Hepatocyte (in vitro differentiated cells): ENCODE measurements around the gene FHOD3. TPM values are rescaled to one million over a fixed set of nuclear protein-coding genes. Genes with fewer than 3 reads are reported as not detected.

ENCODE experiments used
- DNase-seq: peaks from one replicate; pipeline ENCODE4 v3.0.0-alpha.2; 2016; ENCODE audit warnings: low spot score
- H2AFZ ChIP-seq: fragments of 200-600 bp; sonication (generic); 2 replicates; pipeline ENCODE4 v1.6.0; 2016; ENCODE audit warnings: antibody characterized with exemption, mild to moderate bottlenecking
- H3K27ac ChIP-seq: fragments of 200-600 bp; sonication (generic); 2 replicates; pipeline ENCODE4 v1.5.1; 2016; ENCODE audit warnings: mild to moderate bottlenecking
- H3K27me3 ChIP-seq: fragments of 200-600 bp; sonication (generic); 2 replicates; pipeline ENCODE4 v1.6.1; 2016
- H3K36me3 ChIP-seq: fragments of 200-600 bp; sonication (generic); replicated peaks from 2 replicates; pipeline ENCODE4 v1.5.1; 2016; ENCODE audit warnings: low read depth; ENCODE audit not compliant: insufficient read depth
- H3K4me1 ChIP-seq: fragments of 200-600 bp; sonication (generic); 2 replicates; pipeline ENCODE4 v1.5.1; 2016; ENCODE audit warnings: mild to moderate bottlenecking, moderate library complexity; ENCODE audit not compliant: insufficient read depth
- H3K4me2 ChIP-seq: fragments of 200-600 bp; sonication (generic); 2 replicates; pipeline ENCODE4 v1.6.0; 2016
- H3K4me3 ChIP-seq: fragments of 200-600 bp; sonication (generic); 2 replicates; pipeline ENCODE4 v1.5.1; 2016; ENCODE audit warnings: mild to moderate bottlenecking
- H3K79me2 ChIP-seq: fragments of 200-600 bp; sonication (generic); 2 replicates; pipeline ENCODE4 v1.6.0; 2017; ENCODE audit warnings: mild to moderate bottlenecking
- H3K9me2 ChIP-seq: fragments of 200-600 bp; sonication (generic); replicated peaks from 2 replicates; pipeline ENCODE4 v1.6.0; 2017; ENCODE audit warnings: mild to moderate bottlenecking; ENCODE audit not compliant: insufficient read depth
- H3K9me3 ChIP-seq: fragments of 200-600 bp; sonication (generic); 2 replicates; pipeline ENCODE4 v1.5.1; 2016; ENCODE audit warnings: low read depth, mild to moderate bottlenecking
- H4K20me1 ChIP-seq: fragments of 200-600 bp; sonication (generic); 2 replicates; pipeline ENCODE4 v1.6.0; 2016; ENCODE audit warnings: mild to moderate bottlenecking; ENCODE audit not compliant: insufficient read depth, poor library complexity, severe bottlenecking
- CTCF ChIP-seq: fragments of 200-600 bp; sonication (generic); IDR thresholded peaks from 2 replicates; pipeline ENCODE4 v1.5.1; 2016; ENCODE audit warnings: antibody characterized with exemption, mild to moderate bottlenecking; ENCODE audit not compliant: poor library complexity
- EZH2 ChIP-seq: fragments of 200-600 bp; sonication (generic); IDR thresholded peaks from 2 replicates; pipeline ENCODE4 v1.6.1; 2016; ENCODE audit warnings: antibody characterized with exemption, mild to moderate bottlenecking, borderline replicate concordance
- EZH2phosphoT487 ChIP-seq: fragments of 200-600 bp; sonication (generic); IDR thresholded peaks from one replicate; pipeline ENCODE4 v1.6.1; 2018; ENCODE audit warnings: antibody characterized with exemption, mild to moderate bottlenecking, low read depth, moderate library complexity; ENCODE audit not compliant: unreplicated experiment, severe bottlenecking
- WGBS: methylation state at CpG from one replicate; pipeline ENCODE4 v1.1.6; 2016; ENCODE audit warnings: low lambda C conversion rate; ENCODE audit errors: missing lambda C conversion rate; 5-methylcytosine and 5-hydroxymethylcytosine counted together
- polyA plus RNA-seq: library from polyadenylated mRNA; unstranded; fragments of >200 nt; fragmentation: Nextera tagmentation; extraction: Ambion mirVana; gene quantifications from 2 replicates; pipeline ENCODE4 v1.2.1, GENCODE V29; 2016
- total RNA-seq: library from RNA; depleted of rRNA; stranded (reverse); fragments of >200 nt; gene quantifications from 2 replicates; pipeline ENCODE4 v1.2.3, GENCODE V29; 2014

FHOD3 gene
- total and polyA plus RNA-seq, 2 experiments from 2014 or later: 1.7 to 2.7 TPM

GRCh38 chr18:36333414-36333813 lies 35.9 kb downstream of the FHOD3 start:
- H3K36me3 ChIP-seq: no peaks in the 10 kb centered on the region
- no peaks in the 10 kb centered on the region for H3K79me2 ChIP-seq
- H3K27ac ChIP-seq: no peak overlapping the region
- H3K4me3 ChIP-seq: no peak overlapping the region
- DNase-seq: no peak
- peaks cover 14% of the 10 kb centered on the region for H3K4me1 ChIP-seq
- WGBS: 24% methylated on average over 3 of the region's 3 CpGs
- no peak overlapping the region for H2AFZ ChIP-seq
- no peak for TF ChIP-seq EZH2phosphoT487
- TF ChIP-seq EZH2: no peak
- TF ChIP-seq CTCF: no peak
- no peaks in the 10 kb centered on the region for H3K27me3 ChIP-seq
- H4K20me1 ChIP-seq: no peaks in the 10 kb centered on the region
- H3K9me3 ChIP-seq: no peaks in the 10 kb centered on the region
- H3K4me2 ChIP-seq: no peak overlapping the region
- H3K9me2 ChIP-seq: no peaks in the 10 kb centered on the region

- Histone ChIP-seq H3K4me1 (peaks cover 17% of the 10 kb centered on the region), H4K20me1 (no peaks in the 10 kb centered on the region), H3K9me2 (no peaks in the 10 kb centered on the region), H3K9me3 (no peaks in the 10 kb centered on the region), H3K36me3 (no peaks in the 10 kb centered on the region), H3K4me3 (no peak overlapping the region), H3K79me2 (no peaks in the 10 kb centered on the region), H3K27me3 (no peaks in the 10 kb centered on the region), H3K4me2 (no peak overlapping the region), H2AFZ (no peak overlapping the region), H3K27ac (no peak overlapping the region)
- 94% methylated on average over 3 of the region's 3 CpGs for WGBS
- TF ChIP-seq EZH2: no peak
- no peak for TF ChIP-seq EZH2phosphoT487
- TF ChIP-seq CTCF: no peak
- DNase-seq: no peak
These were observed 37.3 kb downstream of the FHOD3 start for GRCh38 chr18:36334798-36335197.

- no peaks in the 10 kb centered on the region for H3K79me2 ChIP-seq
- no peaks in the 10 kb centered on the region for H3K9me3 ChIP-seq
- TF ChIP-seq CTCF: no peak
- no peak for TF ChIP-seq EZH2
- no peak for TF ChIP-seq EZH2phosphoT487
- H3K4me3 ChIP-seq: no peak overlapping the region
- no peak for DNase-seq
- no peak overlapping the region for H3K27ac ChIP-seq
- H3K27me3 ChIP-seq: no peaks in the 10 kb centered on the region
- H3K4me2 ChIP-seq: no peak overlapping the region
- H3K9me2 ChIP-seq: no peaks in the 10 kb centered on the region
- H2AFZ ChIP-seq: no peak overlapping the region
- peaks cover 17% of the 10 kb centered on the region for H3K4me1 ChIP-seq
- no peaks in the 10 kb centered on the region for H4K20me1 ChIP-seq
- 79% methylated on average over 16 of the region's 16 CpGs for WGBS
- no peaks in the 10 kb centered on the region for H3K36me3 ChIP-seq
These were observed 38.2 kb downstream of the FHOD3 start for GRCh38 chr18:36335476-36336279.
